Measurements from ENCODE around the gene BLTP2.

BLTP2 gene

DNA sequence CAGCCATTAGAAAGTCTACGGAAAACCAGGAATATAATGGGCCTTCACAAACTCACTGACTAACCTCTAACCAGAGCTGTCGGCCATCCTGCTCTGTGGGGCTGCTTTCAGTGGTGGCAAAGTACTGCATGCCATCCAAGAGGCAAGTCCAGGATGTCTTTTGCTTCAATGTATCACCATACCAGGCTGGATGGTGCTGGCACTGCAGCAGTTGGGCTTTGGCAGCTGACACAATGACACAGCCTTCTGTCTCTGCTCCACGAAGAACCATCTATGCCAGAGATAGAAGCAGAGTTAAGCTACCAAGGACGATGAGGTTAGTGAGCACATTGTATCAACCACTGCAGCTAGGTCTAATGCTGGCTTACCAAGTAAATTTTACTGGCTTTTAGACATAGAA is 21.3 kb downstream of the BLTP2 start:
- peaks cover 100% of the 10 kb centered on the region for H3K36me3 ChIP-seq

GRCh38 chr17:28622186-28622585 is 22.8 kb downstream of the BLTP2 start:
- H3K4me3 ChIP-seq, result no peak overlapping the region
- H3K27ac ChIP-seq, result no peak overlapping the region
- no peaks in the 10 kb centered on the region for H3K4me1 ChIP-seq
- no peak overlapping the region for H3K9ac ChIP-seq
- no peaks in the 10 kb centered on the region for H3K27me3 ChIP-seq
- no peak for TF ChIP-seq Cebpa-rat (IDR thresholded peaks at IDR 0.05)
- no peak overlapping the region for H3K4me2 ChIP-seq
- peaks cover 100% of the 10 kb centered on the region for H3K36me3 ChIP-seq
- H3K9me3 ChIP-seq, result no peaks in the 10 kb centered on the region
- H4K20me1 ChIP-seq, result peaks cover 66% of the 10 kb centered on the region

More for the DNA sequence above, 21.3 kb downstream of the BLTP2 start:
- no peak overlapping the region for H3K9ac ChIP-seq
- H3K27me3 ChIP-seq, result no peaks in the 10 kb centered on the region
- H3K9me3 ChIP-seq, result no peaks in the 10 kb centered on the region
- no peak for TF ChIP-seq Cebpa-rat (IDR thresholded peaks at IDR 0.05)
- H3K27ac ChIP-seq, result no peak overlapping the region
- no peak overlapping the region for H3K4me3 ChIP-seq
- peaks cover 77% of the 10 kb centered on the region for H4K20me1 ChIP-seq
- no peak overlapping the region for H3K4me2 ChIP-seq
- H3K4me1 ChIP-seq, result no peaks in the 10 kb centered on the region

DNA sequence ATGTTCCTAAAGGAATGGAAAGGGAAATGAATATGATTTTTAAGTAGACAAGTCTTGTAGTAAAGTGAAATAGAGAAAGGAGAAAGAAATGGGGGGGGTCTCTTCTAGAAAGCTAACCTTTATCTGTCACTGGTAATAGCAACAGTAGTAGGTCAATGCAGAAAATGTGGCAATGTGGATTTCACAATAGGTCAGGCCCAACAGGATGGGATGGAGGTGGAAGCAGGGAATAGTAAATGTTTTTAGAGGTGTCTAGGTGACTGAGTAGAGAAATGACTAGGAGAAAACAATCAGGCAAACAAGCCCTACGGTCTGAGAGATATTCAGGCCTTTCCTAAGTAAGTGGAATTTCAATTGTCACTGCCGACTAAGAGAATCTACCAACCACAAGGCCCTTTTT is 24.9 kb downstream of the BLTP2 start:
- Histone ChIP-seq H3K4me3 (no peak overlapping the region), H3K27me3 (no peaks in the 10 kb centered on the region), H3K27ac (no peak overlapping the region), H3K4me1 (peaks cover 1% of the 10 kb centered on the region; the same call in 1 of the 2 replicates), H3K9me3 (no peaks in the 10 kb centered on the region), H3K9ac (no peak overlapping the region), H3K4me2 (no peak overlapping the region), H3K36me3 (peaks cover 100% of the 10 kb centered on the region), H4K20me1 (peaks cover 61% of the 10 kb centered on the region)
- no peak for TF ChIP-seq Cebpa-rat (IDR thresholded peaks at IDR 0.05)

- no peak for TF ChIP-seq Cebpa-rat (IDR thresholded peaks at IDR 0.05)
Measured at GRCh38 chr17:28618464-28618863, 26.5 kb downstream of the BLTP2 start.

DNA sequence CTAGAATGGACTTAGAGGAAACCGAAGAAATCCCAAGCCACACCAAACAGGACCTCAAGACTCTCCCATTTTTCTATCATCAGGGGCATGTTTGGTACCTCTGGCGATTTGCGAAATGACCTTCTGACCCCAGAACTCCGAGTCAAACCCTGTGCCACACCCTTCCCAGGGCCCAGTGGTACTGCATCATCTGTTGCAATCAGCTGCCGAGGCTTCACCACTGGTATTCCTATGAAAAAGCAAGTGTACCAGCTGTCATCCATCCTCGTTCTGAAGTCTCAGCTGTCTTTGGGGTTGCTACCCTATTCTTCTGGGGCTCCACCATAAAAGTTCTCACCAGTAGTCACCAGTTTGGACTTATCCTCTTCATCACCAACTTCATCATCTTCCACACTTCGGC is 28.7 kb downstream of the BLTP2 start:
- peaks cover 100% of the 10 kb centered on the region for H3K36me3 ChIP-seq
- no peaks in the 10 kb centered on the region for H3K9me3 ChIP-seq
- no peak for TF ChIP-seq Cebpa-rat (IDR thresholded peaks at IDR 0.05)

More at GRCh38 chr17:28618464-28618863, 26.5 kb downstream of the BLTP2 start:
- peaks cover 61% of the 10 kb centered on the region for H4K20me1 ChIP-seq
- H3K4me3 ChIP-seq, result no peak overlapping the region
- H3K9ac ChIP-seq, result no peak overlapping the region
- no peak overlapping the region for H3K4me2 ChIP-seq
- H3K27ac ChIP-seq, result no peak overlapping the region
- H3K27me3 ChIP-seq, result no peaks in the 10 kb centered on the region
- no peaks in the 10 kb centered on the region for H3K9me3 ChIP-seq
- peaks cover 17% of the 10 kb centered on the region for H3K4me1 ChIP-seq
- peaks cover 100% of the 10 kb centered on the region for H3K36me3 ChIP-seq

DNA sequence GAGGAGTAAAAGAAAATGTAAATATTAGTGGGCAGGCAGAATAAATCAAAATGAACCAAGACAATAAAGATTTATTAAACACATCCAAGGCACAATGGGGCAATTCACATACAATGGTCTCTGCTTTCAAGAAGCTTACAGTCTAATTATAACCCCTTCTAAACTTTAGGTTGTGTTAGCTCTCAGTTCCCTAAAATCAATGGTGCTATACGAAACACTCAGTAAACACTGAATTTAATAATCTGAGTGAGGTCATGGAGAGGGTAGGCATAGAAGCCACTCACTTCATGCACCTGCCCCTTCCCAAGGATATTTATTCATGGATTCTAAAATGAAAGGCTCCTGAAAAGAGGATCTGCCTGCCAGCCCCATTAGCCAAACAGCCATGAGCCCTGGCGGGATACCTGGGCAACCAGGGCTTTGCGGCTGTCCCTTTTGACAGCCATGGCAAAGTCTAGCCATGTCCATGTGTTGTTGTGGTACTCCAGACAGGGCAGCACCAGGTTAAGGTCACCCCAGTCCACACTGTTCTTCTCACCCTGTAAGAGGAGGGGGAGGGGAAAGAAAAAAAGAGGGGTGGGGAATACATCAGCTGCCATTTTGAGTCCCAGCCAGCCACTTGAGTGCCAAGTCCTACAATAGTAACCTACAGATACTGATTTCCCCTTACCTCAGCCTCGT is 29.6 kb downstream of the BLTP2 start:
- H3K4me1 ChIP-seq, result peaks cover 30% of the 10 kb centered on the region
- no peak overlapping the region for H3K4me2 ChIP-seq
- H3K9ac ChIP-seq, result no peak overlapping the region
- peaks cover 100% of the 10 kb centered on the region for H3K36me3 ChIP-seq
- H3K4me3 ChIP-seq, result no peak overlapping the region
- no peak overlapping the region for H3K27ac ChIP-seq
- no peak for TF ChIP-seq Cebpa-rat (IDR thresholded peaks at IDR 0.05)
- H3K9me3 ChIP-seq, result no peaks in the 10 kb centered on the region
- no peaks in the 10 kb centered on the region for H3K27me3 ChIP-seq
- H4K20me1 ChIP-seq, result peaks cover 33% of the 10 kb centered on the region

More for the DNA sequence above, 28.7 kb downstream of the BLTP2 start:
- H3K4me3 ChIP-seq, result no peak overlapping the region
- peaks cover 30% of the 10 kb centered on the region for H3K4me1 ChIP-seq
- H4K20me1 ChIP-seq, result peaks cover 42% of the 10 kb centered on the region
- no peak overlapping the region for H3K27ac ChIP-seq
- no peaks in the 10 kb centered on the region for H3K27me3 ChIP-seq
- no peak overlapping the region for H3K9ac ChIP-seq
- H3K4me2 ChIP-seq, result no peak overlapping the region

DNA sequence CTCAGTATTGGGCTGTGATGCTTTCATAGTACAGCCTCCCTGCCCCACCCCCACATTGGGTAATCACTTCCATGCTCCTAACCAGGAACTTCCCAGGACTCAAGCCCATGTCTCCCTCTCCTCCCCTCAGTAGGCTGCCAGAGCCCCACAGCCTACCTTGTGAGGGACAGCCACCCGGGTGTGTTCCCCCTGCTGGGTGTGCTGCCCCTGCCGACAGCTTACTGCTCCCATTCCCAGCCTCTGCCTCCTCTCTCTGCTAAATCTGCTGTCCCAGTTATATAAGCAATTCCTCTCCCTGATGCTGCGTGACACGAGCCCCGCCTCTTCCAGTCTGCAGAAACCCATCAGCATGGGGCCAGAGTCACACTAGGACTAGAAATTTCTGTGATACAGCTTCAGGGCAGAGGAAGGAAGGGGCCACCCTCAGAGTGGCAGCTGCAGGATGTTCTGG is 31.0 kb downstream of the BLTP2 start, which contains the start of gene RSKR:
Gene RSKR, minus strand, starts transcription at position 255 of the 451 bp plus-strand sequence. Its CDS starts 24 bp downstream, at position 231.
- H3K36me3 ChIP-seq, result peaks cover 99% of the 10 kb centered on the region
- H3K27ac ChIP-seq, result no peak within 1 kb of the TSS
- no peak for TF ChIP-seq Cebpa-rat (IDR thresholded peaks at IDR 0.05)
- H3K27me3 ChIP-seq, result no peaks in the 10 kb centered on the region
- H4K20me1 ChIP-seq, result peaks cover 29% of the 10 kb centered on the region
- no peak within 1 kb of the TSS for H3K4me3 ChIP-seq
- H3K4me1 ChIP-seq, result peaks cover 30% of the 10 kb centered on the region
- no peak within 1 kb of the TSS; the same call in 1 of the 2 replicates for H3K9ac ChIP-seq
- no peaks in the 10 kb centered on the region for H3K9me3 ChIP-seq
- peak within 1 kb of the TSS; percentile 41; the same call in 1 of the 2 replicates for H3K4me2 ChIP-seq

- no peak for TF ChIP-seq Cebpa-rat (IDR thresholded peaks at IDR 0.05)
- Histone ChIP-seq H3K27ac (no peak overlapping the region), H3K27me3 (no peaks in the 10 kb centered on the region), H3K4me2 (peak overlapping the region; percentile 41; the same call in 1 of the 2 replicates), H3K36me3 (peaks cover 97% of the 10 kb centered on the region), H3K4me1 (peaks cover 30% of the 10 kb centered on the region), H4K20me1 (peaks cover 29% of the 10 kb centered on the region), H3K4me3 (no peak overlapping the region), H3K9ac (no peak overlapping the region; the same call in 1 of the 2 replicates), H3K9me3 (no peaks in the 10 kb centered on the region)
Measured at GRCh38 chr17:28612936-28613872, 31.8 kb downstream of the BLTP2 start.

- TF ChIP-seq Cebpa-rat (IDR thresholded peaks at IDR 0.05), result no peak
- no peaks in the 10 kb centered on the region for H3K27me3 ChIP-seq
- peaks cover 30% of the 10 kb centered on the region for H3K4me1 ChIP-seq
- H3K9ac ChIP-seq, result peak overlapping the region; percentile 7; the same call in 1 of the 2 replicates
- no peak overlapping the region for H3K27ac ChIP-seq
- peaks cover 29% of the 10 kb centered on the region for H4K20me1 ChIP-seq
- no peak overlapping the region for H3K4me3 ChIP-seq
- no peaks in the 10 kb centered on the region for H3K9me3 ChIP-seq
- peaks cover 92% of the 10 kb centered on the region for H3K36me3 ChIP-seq
- H3K4me2 ChIP-seq, result peak overlapping the region; percentile 41; the same call in 1 of the 2 replicates
Measured at GRCh38 chr17:28612531-28612930, 32.4 kb downstream of the BLTP2 start.
